NCI-H1694 treated with DMSO at 0.1 percent for 48 hours (cell line): Measurements from ENCODE around the gene TP53.
"Not testable (repeated sequence)": the region's sequence is repeated elsewhere in the genome, so short reads cannot be mapped to it uniquely, and the experiment has no call there.

Experiments
- DNase-seq: peaks from one replicate; lab custom pipeline; 2025; lab: John Stamatoyannopoulos, UW

The TP53 gene

DNA sequence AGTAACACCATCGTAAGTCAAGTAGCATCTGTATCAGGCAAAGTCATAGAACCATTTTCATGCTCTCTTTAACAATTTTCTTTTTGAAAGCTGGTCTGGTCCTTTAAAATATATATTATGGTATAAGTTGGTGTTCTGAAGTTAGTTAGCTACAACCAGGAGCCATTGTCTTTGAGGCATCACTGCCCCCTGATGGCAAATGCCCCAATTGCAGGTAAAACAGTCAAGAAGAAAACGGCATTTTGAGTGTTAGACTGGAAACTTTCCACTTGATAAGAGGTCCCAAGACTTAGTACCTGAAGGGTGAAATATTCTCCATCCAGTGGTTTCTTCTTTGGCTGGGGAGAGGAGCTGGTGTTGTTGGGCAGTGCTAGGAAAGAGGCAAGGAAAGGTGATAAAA lies 14.1 kb downstream of the TP53 start:
- DNase-seq, result peak; percentile 12

DNA sequence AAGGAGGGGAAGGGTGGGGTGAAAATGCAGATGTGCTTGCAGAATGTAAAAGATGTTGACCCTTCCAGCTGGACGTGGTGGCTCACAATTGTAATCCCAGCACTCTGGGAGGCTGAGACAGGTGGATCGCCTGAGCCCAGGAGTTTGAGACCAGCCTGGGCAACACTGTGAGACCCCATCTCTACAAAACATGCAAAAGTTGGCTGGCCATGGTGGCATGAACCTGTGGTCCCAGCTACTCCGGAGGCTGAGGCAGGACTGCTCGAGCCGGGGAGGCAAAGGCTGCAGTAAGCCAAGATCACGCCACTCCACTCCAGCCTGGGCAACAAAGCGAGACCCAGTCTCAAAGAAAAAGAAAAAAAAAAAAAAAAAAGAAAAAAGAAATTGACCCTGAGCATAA lies 18.8 kb downstream of the TP53 start:
- DNase-seq, result no peak

DNA sequence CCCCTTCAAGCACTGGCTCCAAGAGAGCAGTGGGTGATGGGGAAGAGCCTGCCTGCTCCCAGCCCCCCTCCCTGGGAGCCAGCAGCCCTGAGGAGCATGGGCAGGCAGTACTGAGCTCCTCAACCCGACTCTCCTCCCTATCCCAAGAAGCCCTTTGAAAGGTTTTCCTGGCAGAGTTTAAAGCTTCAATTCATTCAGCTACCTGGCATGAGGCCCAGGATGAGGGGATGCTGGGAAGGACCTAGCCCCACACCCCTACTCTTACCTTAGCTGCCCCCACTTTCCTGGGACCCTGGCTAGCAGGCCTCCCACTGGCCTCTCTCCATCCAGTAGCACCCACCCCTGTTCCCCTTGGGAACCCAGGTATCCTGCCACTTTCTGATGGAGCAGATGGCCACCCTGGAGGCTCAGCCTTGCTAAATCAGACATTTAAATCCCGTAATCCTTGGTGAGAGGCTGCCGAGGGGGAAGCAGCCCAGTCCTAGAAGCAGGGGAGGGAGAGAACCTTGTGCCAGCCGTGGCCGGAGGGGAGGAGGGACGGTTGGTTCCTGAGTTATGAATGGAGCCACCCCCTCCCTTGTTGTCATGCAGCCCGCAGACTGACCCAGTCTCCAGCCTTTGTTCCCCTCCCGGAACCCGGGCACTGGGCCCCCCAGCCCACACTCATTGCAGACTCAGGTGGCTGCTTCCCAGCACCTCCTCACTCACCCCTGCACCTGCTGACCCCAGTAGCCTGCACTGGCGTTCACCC lies 19.5 kb downstream of the TP53 start:
- DNase-seq, result no peak

DNA sequence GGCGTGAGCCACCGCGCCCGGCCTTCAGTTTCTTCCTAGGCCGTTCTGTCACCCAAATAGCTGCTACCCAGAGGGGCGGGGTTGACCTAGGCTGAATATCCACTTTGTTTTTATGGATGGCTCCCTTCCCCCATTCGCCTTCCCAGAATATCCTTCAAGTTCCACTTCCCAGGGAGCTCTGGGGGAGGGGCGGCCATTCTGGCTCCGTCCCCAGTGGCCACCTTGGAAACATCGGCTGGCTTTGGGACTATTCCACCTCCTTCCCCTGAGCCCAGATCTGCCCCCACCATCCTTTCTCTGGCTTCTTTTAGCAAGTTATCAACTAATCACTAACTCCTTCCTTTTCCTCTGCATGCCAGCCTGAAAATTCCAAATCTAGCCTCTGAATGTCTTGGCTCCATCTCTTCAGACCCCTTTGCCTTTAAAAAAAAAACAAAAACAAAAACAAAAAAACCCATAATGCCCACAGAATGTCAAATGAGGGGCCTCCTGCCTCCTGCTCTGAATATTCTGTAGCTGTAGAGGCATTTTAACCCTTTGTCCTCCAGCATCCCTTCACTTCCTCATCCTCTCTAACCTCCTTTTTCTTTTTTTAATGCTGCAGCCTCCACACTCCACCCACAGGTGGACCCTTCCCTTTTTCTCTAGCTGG lies 30.2 kb downstream of the TP53 start:
- no peak for DNase-seq

DNA sequence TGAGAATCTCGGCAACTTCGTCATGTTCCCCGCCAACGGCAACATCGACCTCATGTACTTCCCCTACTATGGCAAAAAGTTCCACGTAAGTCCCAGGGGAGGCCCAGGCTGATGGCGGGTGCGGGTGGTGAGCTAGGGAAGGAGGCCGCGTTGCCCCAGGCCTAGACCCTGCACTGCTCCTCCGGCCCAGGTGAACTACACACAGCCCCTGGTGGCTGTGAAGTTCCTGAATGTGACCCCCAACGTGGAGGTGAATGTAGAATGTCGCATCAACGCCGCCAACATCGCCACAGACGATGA lies 31.8 kb downstream of the TP53 start:
- DNase-seq, result no peak

DNA sequence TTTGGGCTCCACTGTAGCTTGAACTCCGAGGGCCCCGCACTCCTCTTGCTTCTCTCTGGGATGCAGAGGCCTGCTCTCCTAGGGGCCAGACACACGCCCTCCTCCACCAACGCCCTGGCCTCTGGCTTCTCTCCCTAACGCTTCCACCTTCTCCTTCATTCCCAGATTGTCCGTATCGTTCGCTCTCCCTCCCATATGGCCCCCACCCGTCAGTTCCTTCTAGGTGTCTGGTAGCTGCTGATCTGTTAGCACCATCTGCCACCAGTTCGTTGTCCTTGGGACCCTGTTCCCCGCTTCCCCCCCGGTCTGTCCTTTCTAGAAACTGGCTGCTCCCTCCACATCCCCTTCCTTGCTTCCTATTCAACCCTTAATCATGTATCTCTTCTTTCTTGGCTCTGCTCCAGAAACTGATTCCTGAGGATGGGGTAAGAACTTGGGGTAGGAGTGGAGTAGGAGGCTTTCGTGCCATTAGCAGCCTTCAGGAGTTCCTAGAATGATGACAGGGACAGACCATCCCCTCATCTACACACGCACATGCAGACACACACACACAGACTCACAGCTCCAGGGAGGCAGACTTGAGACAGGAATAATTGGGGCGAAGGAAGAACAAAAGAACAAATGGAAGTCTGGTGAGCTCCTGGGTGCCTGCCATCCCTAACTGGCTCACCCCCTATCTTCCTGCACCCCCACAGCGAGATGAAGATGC lies 32.3 kb downstream of the TP53 start:
- DNase-seq, result no peak

DNA sequence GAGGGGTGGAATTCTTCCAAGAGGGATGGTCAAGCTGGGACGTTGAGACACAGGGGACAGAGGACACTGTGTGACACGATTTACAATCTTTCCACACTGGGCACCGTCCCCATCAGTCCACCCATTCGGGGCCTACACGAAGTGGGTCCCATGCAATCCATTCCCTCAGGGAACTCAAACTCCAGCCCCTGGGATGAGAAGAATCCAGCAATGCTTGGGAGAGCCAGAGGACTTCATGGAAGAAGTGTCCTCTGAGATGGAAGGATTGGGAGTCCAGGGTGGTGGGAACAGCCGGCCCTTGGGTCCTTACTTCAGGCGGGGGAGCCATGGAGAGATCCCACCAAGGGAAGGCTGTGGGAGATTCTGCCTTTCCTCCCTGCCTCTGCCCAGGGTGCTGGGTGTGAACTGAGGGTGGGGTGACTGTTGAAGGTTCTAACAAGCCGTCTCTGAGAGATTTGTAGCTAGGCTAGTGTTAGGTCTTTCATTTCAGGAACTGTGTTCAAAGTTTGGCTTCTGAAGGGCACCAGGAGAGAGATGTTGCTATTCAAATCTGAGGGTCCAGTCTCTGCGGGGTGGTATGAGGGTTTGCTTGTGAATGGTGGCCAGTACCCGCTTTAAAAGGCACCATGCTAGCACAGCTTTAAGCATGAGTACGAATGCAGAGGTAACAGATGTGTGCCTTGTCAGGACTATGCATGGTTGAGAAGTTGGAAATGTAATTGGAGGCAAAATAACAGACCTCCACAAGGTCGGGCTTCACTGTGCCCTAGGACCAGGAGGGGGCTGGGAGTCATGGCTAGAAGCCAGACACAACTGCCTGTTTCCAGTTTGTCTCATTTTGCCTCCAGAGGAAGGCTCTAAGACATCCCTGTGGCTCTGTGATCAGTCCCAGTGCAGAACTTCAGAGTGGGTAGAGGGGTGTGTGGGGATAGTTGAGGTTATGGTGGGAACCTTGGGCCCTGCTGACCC lies 34.6 kb downstream of the TP53 start:
- DNase-seq, result no peak

DNA sequence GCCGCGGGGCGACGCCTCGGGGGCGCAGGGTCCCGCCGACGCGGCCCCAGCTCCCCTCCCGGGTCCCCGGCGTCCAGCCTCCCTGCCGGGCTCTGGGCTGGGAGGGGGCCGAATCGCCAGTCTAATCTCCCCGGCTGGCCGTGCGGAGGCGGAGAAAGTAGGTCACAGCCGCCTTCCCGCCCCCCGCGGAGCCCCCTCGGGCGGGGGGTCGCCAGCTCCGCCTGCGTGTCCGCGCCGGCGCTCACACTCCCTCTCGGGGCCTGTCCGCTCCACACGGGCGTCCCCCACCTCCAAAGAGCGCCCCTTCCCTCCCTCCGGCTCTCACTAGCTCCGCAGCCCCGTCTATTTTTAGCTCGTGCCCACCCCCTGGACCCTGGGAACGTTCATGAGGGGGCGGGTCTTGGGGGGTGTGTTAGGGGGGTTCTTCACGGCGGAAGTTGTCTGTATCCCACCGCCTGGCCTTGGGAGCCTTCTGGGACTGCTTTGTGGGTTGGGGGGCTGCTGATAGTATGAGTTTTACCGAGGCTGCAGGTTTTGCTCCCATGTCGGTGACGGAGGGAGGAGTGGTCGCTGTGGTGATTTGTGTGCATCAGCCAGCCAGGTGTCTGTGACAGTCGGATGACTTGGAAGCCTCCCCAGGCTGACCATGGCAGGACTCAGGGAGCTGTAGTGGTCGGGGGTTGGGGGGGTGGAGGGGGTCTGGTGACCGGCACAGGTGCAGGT lies 35.5 kb downstream of the TP53 start:
- DNase-seq, result no peak

DNA sequence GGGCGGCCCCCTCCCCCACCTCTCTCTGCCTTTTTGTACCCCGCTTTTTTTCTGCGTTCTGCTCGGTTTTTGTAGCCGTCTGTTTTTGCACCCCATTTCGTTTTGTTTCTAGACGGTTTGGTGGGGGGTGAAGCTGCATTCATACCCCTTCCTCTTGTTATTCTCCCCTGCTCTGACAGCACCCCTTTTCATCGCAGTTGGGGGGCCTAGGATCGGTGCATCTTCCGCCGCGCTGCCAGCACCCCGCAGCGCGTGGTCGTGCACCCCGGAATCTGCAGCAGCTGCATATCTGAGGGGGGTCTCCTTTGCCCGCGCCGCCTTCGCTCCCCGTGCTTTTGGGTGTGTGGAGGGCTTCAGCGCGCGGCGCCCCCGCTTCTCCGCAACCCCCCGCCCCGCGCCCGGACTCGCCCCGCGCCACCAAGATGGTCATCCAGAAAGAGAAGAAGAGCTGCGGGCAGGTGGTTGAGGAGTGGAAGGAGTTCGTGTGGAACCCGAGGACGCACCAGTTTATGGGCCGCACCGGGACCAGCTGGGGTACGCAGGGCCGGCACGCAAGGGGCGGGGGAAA lies 36.1 kb downstream of the TP53 start:
- no peak for DNase-seq

DNA sequence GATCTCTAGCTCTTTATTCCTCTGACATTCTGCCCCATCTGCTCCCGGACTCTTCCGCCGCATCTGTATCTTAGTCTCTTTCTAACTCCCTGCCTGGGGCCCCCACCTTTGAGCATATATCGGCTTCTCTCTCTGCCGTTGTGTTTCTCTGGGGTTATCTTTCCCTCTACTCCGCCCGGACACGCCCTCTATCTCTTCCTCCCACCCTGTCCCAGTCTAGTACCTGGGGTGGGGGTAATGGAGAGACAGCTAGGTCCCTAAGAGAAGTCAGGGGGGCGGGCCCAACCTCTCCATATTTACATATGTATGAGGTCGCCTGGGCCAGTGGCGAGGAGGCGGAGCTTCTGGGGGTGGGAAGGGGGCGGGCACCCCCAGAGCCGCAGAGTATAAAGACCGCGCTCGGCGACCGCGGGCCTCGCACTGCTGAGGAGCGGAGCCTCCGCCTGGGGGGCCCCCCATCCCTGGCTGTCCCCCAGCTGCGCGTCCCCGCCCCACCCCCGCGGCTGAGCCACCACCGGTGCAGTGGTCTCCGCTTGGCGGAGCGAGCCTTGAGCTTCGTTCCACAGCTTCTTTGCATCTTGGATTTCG lies 36.7 kb downstream of the TP53 start, which contains the start of gene ATP1B2:
Gene ATP1B2 (plus strand): TSS at position 418 of the 588 bp plus-strand sequence. CDS start 593 bp downstream, outside the sequence.
- DNase-seq, result peak; percentile 55

DNA sequence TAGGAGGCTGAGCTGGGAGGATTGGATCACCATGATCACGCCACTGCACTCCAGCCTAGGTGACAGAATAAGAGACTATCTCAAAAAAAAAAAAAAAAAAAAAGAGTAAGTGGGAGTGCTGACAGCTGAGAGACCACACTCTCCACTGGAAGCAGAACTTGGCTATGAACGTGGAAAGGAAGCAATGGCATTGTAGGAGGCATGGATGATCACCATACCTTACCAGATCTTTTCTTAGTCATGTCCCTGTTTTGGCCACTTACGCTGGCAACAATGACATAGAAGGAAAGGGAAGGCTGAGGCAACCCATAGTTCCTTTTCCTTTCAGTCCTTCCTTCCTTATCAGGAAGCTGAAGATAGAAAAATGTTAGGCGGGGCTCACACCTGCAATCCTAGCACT lies 40.3 kb downstream of the TP53 start:
- DNase-seq, result no peak

DNA sequence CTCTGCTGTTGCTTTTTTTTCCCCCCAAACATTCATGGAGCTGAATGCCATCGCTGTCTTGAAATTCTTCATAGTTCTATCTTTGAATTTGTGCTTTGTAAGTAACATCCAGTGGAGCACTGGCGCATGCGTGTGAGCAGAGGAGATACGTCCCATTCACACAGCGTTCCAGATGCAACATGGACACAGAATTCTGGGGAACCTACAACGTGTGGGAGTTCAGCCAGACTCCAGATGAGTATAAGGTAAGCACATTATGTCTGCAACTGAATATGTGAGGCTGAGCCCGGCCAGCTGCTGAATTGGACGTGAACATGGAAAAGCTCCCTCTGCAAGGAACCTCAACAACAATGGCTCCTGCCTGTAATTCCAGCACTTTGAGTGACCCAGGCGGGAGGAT lies 40.8 kb downstream of the TP53 start:
- DNase-seq, result no peak

DNA sequence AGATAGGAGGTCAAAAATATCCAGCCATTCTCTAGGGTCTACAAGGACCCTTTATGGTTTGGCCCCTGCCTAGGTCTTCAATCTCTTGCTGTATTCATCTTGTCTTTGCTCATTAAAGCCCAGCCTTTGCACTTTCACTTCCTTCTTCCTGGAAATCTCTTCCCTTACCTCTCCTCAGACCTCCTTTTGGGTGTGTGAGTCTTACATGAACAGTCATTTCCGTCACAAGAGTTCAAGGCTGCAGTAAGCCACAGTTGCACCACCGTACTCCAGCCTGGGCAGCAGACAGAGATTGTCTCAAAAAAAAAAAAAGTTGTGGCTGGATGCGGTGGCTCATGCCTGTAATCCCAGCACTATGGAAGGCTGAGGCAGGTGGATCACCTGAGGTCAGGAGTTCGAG lies 42.5 kb downstream of the TP53 start:
- DNase-seq, result no peak

DNA sequence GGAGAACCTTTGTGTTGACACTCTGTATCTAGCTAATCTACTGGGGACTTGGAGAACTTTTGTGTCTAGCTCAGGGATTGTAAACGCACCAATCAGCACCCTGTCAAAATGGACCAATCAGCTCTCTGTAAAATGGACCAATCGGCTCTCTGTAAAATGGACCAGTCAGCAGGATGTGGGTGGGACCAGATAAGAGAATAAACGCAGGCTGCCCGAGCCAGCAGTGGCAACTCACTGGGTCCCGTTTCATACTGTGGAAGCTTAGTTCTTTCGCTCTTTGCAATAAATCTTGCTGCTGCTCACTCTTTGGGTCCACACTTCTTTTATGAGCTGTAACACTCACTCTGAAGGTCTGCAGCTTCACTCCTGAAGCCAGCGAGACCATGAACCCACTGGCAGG lies 45.7 kb downstream of the TP53 start:
- not testable (repeated sequence) for DNase-seq

DNA sequence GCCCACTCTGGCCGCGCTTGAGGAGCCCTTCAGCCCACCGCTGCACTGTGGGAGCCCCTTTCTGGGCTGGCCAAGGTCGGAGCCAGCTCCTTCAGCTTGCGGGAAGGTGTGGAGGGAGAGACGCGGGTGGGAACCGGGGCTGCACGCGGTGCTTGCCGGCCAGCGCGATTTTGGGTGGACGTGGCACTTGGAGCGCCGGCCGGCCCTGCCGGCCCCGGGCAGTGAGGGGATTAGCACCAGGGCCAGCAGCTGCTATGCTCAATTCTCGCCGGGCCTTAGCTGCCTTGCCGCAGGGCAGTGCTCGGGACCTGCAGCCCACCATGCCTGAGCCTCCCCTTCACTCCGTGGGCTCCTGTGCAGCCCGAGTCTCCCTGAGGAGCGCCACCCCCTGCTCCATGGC lies 46.5 kb downstream of the TP53 start:
- DNase-seq, result no peak

DNA sequence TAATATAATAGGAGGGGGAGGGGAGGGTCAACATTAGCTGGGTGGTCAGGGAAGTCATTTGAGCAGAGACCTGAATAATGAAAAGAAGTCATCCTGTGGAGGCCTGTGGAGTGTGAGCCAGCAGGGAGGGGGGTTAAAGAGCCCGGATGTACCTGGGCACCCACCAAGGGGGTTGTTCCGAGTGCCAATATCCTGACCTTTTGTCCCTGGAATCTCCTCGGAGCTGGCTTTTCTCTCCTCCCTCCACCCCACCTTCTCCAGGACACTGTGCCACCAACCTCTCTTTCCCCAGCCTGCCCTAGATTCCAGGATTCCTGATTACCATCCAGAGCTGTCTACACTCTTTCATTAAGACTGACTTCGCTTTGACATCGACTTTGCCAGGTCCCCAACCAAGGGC lies 51.1 kb downstream of the TP53 start:
- DNase-seq, result no peak

DNA sequence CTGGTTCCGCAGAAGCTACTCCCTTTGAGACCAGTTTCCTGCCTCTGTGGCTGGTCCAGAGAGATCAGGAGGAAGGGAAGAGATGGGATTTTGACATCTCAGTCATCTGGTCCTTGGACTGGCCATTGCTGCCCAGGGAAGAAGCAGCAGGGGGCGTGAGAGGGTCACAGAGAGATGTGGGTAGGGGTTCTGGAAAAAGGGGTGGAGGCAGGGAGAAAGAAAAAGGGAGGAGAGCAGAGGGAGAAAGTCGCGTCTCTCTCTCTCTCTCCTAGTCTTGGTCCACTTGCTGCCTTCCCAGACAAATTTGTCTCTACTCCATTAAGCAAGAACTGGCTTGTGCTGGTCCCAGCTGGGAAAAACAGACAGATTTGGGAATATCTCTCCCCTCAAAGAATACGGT lies 52.9 kb downstream of the TP53 start:
- DNase-seq, result peak; percentile 57

DNA sequence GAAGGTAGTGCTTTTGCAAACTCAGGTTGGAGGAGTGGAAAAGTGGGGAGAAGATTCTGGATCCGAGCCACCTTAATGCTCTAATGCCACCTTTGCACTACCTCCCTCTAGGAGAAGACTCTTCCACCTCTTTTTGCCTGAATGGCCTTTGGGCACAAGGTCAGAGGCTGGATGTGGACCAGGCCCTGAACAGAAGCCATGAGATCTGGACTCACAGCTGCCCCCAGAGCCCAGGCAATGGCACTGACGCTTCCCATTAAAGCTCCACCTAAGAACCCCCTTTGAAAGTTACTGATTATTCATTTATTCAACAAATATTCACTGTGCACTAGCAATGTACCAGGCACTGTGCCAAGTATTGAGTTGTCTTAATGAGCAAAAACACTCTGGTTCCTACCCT lies 54.2 kb downstream of the TP53 start:
- no peak for DNase-seq

DNA sequence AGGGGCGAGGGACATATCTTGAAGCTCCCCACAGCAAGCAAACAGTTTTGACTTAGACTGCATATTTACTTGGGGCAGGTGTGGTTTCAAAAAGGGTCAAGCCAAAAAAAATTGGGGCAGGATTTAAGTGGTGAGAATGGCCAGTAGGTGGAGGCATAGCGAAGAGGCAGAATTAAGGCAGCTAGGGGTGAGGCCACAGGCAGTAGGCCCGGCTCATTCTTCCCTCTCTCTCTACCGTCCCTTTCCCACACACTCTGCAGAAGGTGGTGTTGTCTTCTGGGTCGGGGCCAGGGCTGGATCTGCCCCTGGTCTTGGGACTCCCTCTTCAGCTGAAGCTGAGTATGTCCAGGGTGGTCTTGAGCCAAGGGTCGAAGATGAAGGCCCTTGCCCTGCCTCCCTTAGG lies 54.8 kb downstream of the TP53 start:
- peak; percentile 30 for DNase-seq
